Cardiac septum (tissue), 1 donor: ENCODE data around the gene ATP13A1. TPM values are rescaled to one million over a fixed set of nuclear protein-coding genes. Genes with fewer than 3 reads are reported as not detected.
A peak's percentile ranks its signal among the peaks of the same experiment; 100 is the strongest.
"Not testable (repeated sequence)": the region's sequence is repeated elsewhere in the genome, so short reads cannot be mapped to it uniquely, and the experiment has no call there.

Source experiments
- DNase-seq: peaks from one replicate; pipeline ENCODE4 v3.0.0-alpha.2; 2020; ENCODE audit warnings: low spot score
- intact Hi-C: fragments of 100-400 bp; cut with DNase I; formaldehyde crosslinking; loops from one replicate; pipeline ENCODE4 v1.14.0; 2022
- long read RNA-seq: library from polyadenylated mRNA; unstranded; transcript quantifications from one replicate; pipeline ENCODE4 v2.0.0, GENCODE V29; 2021
- total RNA-seq: library from RNA; stranded (reverse); fragmentation: NEBNext Ultra II Directional; extraction: Animal tissue kit (Norgen Biotek cat#: 25700); gene quantifications from one replicate; pipeline ENCODE4 v1.2.1, GENCODE V29; 2021
- donor health status: DM: no; HTN: no; CAD: no.

Gene ATP13A1
- total RNA-seq: 20.1 TPM
- long read RNA-seq, transcript ATP13A1-202 (26 exons, 3,861 nt): major isoform, 5 of 26 reads
- long read RNA-seq, partial matches to known transcripts: 14 of 26 reads
- long read RNA-seq, other reads (novel, unspliced or antisense): 7 of 26 reads

- intact Hi-C loops: loop anchor here (5.0 to 10.0 kb wide), 3 partner anchors 114 to 241 kb away; partner anchors contain the start of genes ZNF506 and ZNF93
- DNase-seq: peak; percentile 98
These were observed at the start of gene ATP13A1 for GRCh38 chr19:19663256-19664120. Gene ATP13A1 (minus strand): TSS chr19:19663676. CDS start chr19:19663666, 10 bp downstream.

- no peak for DNase-seq
- intact Hi-C loops: no loop called here
These were observed 48.7 kb upstream of the ATP13A1 start for GRCh38 chr19:19711934-19712828.

- intact Hi-C loops: no loop called here
- DNase-seq: no peak
These were observed 47.9 kb upstream of the ATP13A1 start for GRCh38 chr19:19711306-19711933.

GRCh38 chr19:19710506-19710905 lies 47.0 kb upstream of the ATP13A1 start:
- DNase-seq: no peak
- intact Hi-C loops: no loop called here

GRCh38 chr19:19704836-19705235 lies 41.4 kb upstream of the ATP13A1 start:
- intact Hi-C loops: no loop called here
- no peak for DNase-seq

GRCh38 chr19:19700493-19700892 lies 37.0 kb upstream of the ATP13A1 start:
- intact Hi-C loops: not testable (repeated sequence)

GRCh38 chr19:19697589-19697988 lies 34.1 kb upstream of the ATP13A1 start:
- DNase-seq: no peak
- intact Hi-C loops: no loop called here

More at GRCh38 chr19:19700493-19700892, 37.0 kb upstream of the ATP13A1 start:
- not testable (repeated sequence) for DNase-seq

GRCh38 chr19:19696386-19696785 lies 32.9 kb upstream of the ATP13A1 start:
- no peak for DNase-seq
- intact Hi-C loops: no loop called here

- no peak for DNase-seq
These were observed 28.2 kb upstream of the ATP13A1 start for GRCh38 chr19:19691683-19692082.

GRCh38 chr19:19689023-19689422 lies 25.5 kb upstream of the ATP13A1 start:
- intact Hi-C loops, DNase-seq: not testable (repeated sequence)

More at GRCh38 chr19:19691683-19692082, 28.2 kb upstream of the ATP13A1 start:
- intact Hi-C loops: no loop called here

- no peak for DNase-seq
- intact Hi-C loops: no loop called here
These were observed 23.6 kb upstream of the ATP13A1 start for GRCh38 chr19:19687090-19687489.

- intact Hi-C loops: no loop called here
- DNase-seq: no peak
These were observed 23.1 kb upstream of the ATP13A1 start for GRCh38 chr19:19686580-19686979.

GRCh38 chr19:19686119-19686518 lies 22.6 kb upstream of the ATP13A1 start:
- intact Hi-C loops: not testable (repeated sequence)

GRCh38 chr19:19679176-19680073 lies 15.9 kb upstream of the ATP13A1 start:
- intact Hi-C loops: no loop called here
- DNase-seq: no peak

More at GRCh38 chr19:19686119-19686518, 22.6 kb upstream of the ATP13A1 start:
- not testable (repeated sequence) for DNase-seq

- intact Hi-C loops: no loop called here
- no peak for DNase-seq
These were observed 14.1 kb upstream of the ATP13A1 start for GRCh38 chr19:19677579-19677978.

GRCh38 chr19:19674315-19674714 lies 10.8 kb upstream of the ATP13A1 start:
- intact Hi-C loops: no loop called here

GRCh38 chr19:19672816-19673215 lies 9.3 kb upstream of the ATP13A1 start:
- intact Hi-C loops: no loop called here
- DNase-seq: no peak

More at GRCh38 chr19:19674315-19674714, 10.8 kb upstream of the ATP13A1 start:
- no peak for DNase-seq

- DNase-seq: no peak
- intact Hi-C loops: no loop called here
These were observed 6.6 kb upstream of the ATP13A1 start for GRCh38 chr19:19670070-19670551.
